ENCODE data around the gene MAP7D2. TPM values are rescaled to one million over a fixed set of nuclear protein-coding genes. Genes with fewer than 3 reads are reported as not detected.

Gene MAP7D2
- total and polyA plus RNA-seq, 2 donors from 2014 or later, result 0.76 to 3.6 TPM

- no peak for FAIRE-seq
- H3K9me3 ChIP-seq (ENCODE audit: control insufficient read depth in 2 of 3, insufficient read depth in 1 of 3, low read length in 3 of 3), result no peaks in the 10 kb centered on the region
- no peak overlapping the region for H3K4me3 ChIP-seq (ENCODE audit: low read length in 3 of 3)
- TF ChIP-seq, protein P1, sequence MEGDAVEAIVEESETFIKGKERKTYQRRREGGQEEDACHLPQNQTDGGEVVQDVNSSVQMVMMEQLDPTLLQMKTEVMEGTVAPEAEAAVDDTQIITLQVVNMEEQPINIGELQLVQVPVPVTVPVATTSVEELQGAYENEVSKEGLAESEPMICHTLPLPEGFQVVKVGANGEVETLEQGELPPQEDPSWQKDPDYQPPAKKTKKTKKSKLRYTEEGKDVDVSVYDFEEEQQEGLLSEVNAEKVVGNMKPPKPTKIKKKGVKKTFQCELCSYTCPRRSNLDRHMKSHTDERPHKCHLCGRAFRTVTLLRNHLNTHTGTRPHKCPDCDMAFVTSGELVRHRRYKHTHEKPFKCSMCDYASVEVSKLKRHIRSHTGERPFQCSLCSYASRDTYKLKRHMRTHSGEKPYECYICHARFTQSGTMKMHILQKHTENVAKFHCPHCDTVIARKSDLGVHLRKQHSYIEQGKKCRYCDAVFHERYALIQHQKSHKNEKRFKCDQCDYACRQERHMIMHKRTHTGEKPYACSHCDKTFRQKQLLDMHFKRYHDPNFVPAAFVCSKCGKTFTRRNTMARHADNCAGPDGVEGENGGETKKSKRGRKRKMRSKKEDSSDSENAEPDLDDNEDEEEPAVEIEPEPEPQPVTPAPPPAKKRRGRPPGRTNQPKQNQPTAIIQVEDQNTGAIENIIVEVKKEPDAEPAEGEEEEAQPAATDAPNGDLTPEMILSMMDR (IDR thresholded peaks at IDR 0.05; ENCODE audit: borderline replicate concordance, extremely low read depth, insufficient read depth), result no peak
- no peaks in the 10 kb centered on the region for H3K27me3 ChIP-seq (ENCODE audit: control insufficient read depth, insufficient read depth, low read length)
- no peak overlapping the region for H3K9ac ChIP-seq (ENCODE audit: low read length in 3 of 3)
- no peaks in the 10 kb centered on the region for H3K4me1 ChIP-seq (ENCODE audit: control insufficient read depth in 2 of 3, insufficient read depth in 2 of 3, low read depth in 1 of 3, low read length in 3 of 3)
- H3K36me3 ChIP-seq (ENCODE audit: control insufficient read depth in 2 of 3, insufficient read depth in 3 of 3, low read length in 3 of 3), result no peaks in the 10 kb centered on the region
- H3K27ac ChIP-seq (ENCODE audit: low read depth in 2 of 2, low read length in 2 of 2), result no peak overlapping the region
- intact Hi-C loops (cut with DNase I), result no loop called here
- no peak for DNase-seq
Measured at GRCh38 chrX:20015945-20016615, 100.6 kb downstream of the MAP7D2 start.

GRCh38 chrX:20015422-20015821 is 101.3 kb downstream of the MAP7D2 start:
- no peaks in the 10 kb centered on the region for H3K9me3 ChIP-seq (ENCODE audit: control insufficient read depth in 2 of 3, insufficient read depth in 1 of 3, low read length in 3 of 3)
- no peak overlapping the region for H3K27ac ChIP-seq (ENCODE audit: low read depth in 2 of 2, low read length in 2 of 2)
- intact Hi-C loops (cut with DNase I), result no loop called here
- H3K4me1 ChIP-seq (ENCODE audit: control insufficient read depth in 2 of 3, insufficient read depth in 2 of 3, low read depth in 1 of 3, low read length in 3 of 3), result no peaks in the 10 kb centered on the region
- H3K36me3 ChIP-seq (ENCODE audit: control insufficient read depth in 2 of 3, insufficient read depth in 3 of 3, low read length in 3 of 3), result no peaks in the 10 kb centered on the region
- H3K9ac ChIP-seq (ENCODE audit: low read length in 3 of 3), result no peak overlapping the region
- FAIRE-seq (no peak), DNase-seq (no peak)
- H3K27me3 ChIP-seq (ENCODE audit: control insufficient read depth, insufficient read depth, low read length), result no peaks in the 10 kb centered on the region
- TF ChIP-seq, protein P1 (IDR thresholded peaks at IDR 0.05; ENCODE audit: borderline replicate concordance, extremely low read depth, insufficient read depth), result no peak
- H3K4me3 ChIP-seq (ENCODE audit: low read length in 3 of 3), result no peak overlapping the region

- no peak overlapping the region for H3K9ac ChIP-seq (ENCODE audit: low read length in 3 of 3)
- H3K27ac ChIP-seq (ENCODE audit: low read depth in 2 of 2, low read length in 2 of 2), result no peak overlapping the region
- no peaks in the 10 kb centered on the region for H3K36me3 ChIP-seq (ENCODE audit: control insufficient read depth in 2 of 3, insufficient read depth in 3 of 3, low read length in 3 of 3)
- FAIRE-seq, result no peak
- H3K9me3 ChIP-seq (ENCODE audit: control insufficient read depth in 2 of 3, insufficient read depth in 1 of 3, low read length in 3 of 3), result no peaks in the 10 kb centered on the region
- no peak overlapping the region for H3K4me3 ChIP-seq (ENCODE audit: low read length in 3 of 3)
- no peak for DNase-seq
- no peaks in the 10 kb centered on the region for H3K4me1 ChIP-seq (ENCODE audit: control insufficient read depth in 2 of 3, insufficient read depth in 2 of 3, low read depth in 1 of 3, low read length in 3 of 3)
- peaks cover 2% of the 10 kb centered on the region for H3K27me3 ChIP-seq (ENCODE audit: control insufficient read depth, insufficient read depth, low read length)
- TF ChIP-seq, protein P1 (IDR thresholded peaks at IDR 0.05; ENCODE audit: borderline replicate concordance, extremely low read depth, insufficient read depth), result no peak
- intact Hi-C loops (cut with DNase I), result no loop called here
Measured at GRCh38 chrX:20011608-20012007, 105.1 kb downstream of the MAP7D2 start.

Data from kidney (tissue), 14 donors.